Raji (cell line): Measurements from ENCODE around the gene NRG2.

Source experiments
- POLR2A ChIP-seq: IDR thresholded peaks from 2 replicates; pipeline ENCODE4 v1.6.1; 2011; ENCODE audit warnings: low read depth, low read length, control low read depth; ENCODE audit not compliant: insufficient read depth

Gene NRG2

DNA sequence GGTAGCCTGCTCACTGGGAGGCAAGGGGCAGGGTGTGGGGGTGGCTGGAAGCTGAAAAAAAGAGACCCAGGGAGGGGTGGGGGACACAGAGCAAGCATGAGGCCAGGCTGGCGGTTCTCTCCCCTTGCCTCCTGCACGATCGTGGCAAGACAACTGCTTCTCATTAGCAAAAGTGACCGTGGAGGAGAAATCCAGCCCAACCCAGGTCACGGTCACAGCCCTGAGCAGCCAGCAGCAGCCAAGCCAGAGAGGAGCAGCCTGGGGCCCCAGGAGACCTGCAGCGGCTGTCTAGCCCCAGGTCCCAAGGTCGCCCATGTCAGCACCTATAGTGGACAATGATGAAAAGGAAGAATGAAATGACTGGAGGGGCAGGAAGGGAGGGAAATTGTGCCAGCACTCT lies 89.1 kb downstream of the NRG2 start:
- no peak for TF ChIP-seq POLR2A

DNA sequence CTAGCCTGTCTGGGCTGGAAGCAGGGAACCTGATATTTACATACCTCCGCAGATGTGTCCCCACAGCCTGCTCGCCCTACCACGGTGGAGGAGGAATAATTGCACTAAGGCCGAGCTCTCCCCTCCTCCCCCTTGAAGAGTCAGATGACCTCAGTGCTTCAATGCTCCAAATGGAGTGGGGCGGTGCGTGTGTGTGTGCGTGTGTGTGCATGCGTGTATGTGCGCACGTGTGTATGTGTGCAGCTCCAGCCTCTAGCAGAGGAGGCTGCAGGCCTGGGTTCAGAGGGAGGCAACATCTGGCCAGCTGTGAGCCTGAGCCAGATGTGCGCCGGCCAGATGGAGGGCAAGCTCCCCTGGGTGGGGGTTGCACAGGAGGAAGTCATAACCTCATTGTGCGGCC lies 90.5 kb downstream of the NRG2 start:
- TF ChIP-seq POLR2A: no peak

DNA sequence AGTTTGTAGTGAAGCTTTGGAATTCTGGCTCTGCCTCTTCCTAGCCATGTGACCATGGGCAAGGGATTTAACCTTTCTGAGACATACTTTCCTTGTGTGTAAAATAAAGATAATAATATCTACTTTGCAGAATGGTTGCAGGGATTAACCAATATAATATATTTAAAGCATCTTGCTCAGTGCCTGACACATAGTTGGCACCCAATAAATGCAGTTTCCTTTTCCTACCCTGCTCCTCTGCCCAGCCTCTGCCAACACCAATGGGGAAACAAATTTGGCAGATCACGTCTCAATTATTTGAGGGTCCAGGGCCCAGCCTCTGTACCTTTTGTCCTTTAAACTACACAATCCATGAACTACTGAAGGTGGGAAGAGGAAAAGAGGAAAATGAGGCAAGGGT lies 91.1 kb downstream of the NRG2 start:
- no peak for TF ChIP-seq POLR2A

DNA sequence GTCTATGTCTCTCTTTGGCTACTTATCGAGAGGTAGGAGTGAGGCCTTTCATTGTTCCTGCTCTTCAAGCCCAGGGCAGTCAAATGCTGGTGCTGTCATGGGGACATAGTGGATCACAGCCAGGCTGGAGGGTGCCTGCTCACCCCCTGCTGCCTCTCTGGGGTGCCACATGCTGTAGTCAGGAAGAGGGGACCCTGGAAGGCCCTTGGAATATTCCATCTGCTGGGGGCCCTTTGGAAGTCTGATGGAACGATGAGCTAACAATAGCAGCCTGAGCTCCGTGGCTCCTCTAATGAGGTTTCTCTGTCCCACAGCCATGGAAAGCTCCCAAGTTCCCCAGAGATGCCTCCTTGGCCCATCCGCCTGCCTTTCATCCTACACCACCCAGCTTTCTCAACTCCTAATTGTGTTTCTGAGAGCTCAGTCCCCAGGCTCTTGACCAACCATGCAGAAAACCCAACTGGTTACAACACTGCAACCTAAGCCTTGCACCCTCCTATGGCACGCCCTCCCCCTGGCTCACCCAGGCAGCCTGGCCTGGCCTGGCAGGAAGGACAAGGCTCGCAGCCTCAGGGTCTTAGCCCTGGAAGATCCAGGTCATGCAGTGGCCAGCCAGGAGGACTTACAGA lies 91.7 kb downstream of the NRG2 start:
- no peak for TF ChIP-seq POLR2A

DNA sequence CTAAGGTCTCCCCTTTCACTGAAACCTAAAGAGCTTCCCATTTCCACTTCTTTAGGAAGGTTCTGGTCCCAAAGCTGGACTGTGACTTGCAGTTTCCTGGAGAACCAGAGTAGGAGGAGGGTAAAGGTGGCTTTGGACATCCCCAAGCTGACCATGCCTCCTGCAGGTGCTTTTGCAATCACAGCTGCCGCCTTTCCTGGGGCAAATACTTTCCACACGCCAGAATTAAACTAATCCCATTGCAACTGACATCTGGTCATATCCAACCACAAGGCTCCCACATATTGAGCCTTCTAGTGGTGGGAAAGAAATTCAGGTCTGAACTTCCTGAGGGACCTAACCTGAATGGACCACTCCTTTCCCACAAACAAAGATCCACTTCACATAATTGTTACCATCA lies 92.7 kb downstream of the NRG2 start:
- TF ChIP-seq POLR2A: no peak

DNA sequence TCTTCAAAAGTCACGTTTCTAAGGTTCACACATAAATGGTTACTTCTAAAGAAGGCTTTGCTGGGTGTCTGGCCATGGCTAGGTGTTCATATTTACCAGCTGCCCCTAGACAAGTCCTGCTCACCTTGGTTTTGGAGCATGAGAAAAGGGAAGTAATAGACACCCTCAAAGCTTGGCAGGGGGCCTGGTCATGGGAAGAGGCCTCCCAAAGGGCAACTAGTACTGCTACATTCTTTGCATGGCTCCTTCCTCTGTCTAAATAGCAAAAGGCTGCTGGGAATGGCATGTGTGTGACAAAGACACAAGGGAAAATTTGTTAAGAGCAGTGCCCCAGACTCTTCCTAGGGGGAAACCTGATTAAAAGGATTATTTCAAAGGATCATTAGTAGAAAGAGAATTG lies 93.4 kb downstream of the NRG2 start:
- TF ChIP-seq POLR2A: no peak

DNA sequence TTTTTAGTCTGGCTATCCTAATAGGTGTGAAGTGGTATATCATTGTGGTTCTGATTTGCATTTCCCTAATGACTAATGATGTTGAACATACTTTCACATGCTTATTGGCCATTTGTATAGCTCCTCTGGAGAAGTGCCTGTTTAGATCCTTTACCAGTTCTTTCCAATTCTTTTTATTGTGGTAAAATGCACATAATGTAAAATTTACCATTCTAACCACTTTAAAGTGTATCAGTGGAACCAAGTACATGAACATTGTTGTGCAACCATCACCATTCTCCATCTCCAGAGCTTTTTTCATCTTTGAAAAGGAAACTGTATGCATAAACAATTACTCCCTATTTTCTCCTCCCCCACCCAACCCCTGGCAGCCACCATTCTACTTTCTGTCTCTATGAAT lies 95.4 kb downstream of the NRG2 start:
- no peak for TF ChIP-seq POLR2A

DNA sequence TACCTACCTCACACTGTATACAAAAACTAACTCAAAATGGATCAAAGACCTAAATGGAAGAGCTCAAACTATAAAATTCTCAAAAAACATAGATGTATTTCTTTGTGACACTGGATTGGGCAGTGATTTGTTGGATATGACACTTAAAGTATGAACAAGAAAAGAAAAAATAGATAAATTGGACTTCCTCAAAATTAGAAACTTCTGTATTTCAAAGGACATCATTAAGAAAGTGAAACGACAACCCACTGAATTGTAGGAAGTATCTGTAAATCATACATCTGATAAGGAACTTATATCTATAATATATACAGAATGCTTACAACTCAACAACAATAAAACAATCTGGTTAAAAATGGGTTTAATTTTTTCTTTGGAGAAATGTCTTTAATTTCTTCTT lies 96.7 kb downstream of the NRG2 start:
- TF ChIP-seq POLR2A: no peak

DNA sequence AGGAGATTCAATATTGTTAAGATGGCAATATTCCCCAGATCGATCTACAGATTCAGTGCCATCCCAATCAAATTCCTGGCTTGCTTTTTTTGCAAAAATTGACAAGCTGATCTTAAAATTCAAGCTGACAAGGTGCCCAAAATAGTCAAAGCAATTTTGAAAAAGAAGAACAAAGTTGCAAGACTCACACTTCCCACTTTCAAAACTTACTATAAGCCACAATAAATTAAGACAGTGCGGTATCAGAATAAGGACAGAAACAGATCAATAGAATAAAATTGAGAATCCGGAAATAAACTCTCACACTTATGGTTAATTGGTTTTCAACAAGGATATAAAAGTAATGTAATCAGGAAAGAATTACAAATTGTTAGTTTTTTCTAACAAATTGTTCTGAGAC lies 97.1 kb downstream of the NRG2 start:
- TF ChIP-seq POLR2A: no peak

DNA sequence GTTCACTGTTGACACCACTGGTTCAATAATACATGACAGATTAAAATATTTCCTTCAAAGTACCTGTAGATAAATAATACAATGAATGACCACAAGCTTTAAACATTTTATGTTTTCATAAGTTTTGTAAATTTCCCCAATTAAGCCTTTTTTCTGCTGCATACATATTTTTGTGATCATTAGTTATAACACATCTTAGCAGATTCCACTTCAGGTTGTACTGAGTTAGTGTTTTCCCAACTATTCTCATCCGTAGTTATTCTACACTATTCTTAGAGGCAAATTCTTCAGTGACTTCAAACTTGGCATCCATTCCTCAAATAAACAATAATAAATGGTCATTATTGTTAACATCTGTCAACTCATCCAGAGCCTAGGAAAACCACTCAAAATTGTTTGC lies 100.9 kb downstream of the NRG2 start:
- no peak for TF ChIP-seq POLR2A

DNA sequence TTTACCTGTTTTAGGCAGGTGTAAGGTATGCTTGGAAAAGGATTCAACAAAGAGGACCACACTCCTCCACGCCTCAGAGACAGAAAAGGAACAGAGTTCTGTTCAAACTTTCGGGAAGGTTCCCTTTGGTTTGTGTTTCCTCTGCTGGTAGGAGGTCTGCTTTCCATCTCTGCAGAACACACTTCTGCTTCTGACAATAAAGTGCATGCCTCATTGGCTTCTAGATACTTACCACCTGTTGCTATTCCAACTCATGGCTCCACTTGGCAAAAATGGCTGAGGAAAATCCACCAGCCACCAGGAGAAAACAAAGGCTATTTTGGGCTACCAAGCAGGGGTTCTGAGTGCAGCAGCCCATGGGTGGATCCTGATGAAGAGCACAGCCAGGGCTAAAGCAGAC lies 112.7 kb downstream of the NRG2 start:
- no peak for TF ChIP-seq POLR2A

DNA sequence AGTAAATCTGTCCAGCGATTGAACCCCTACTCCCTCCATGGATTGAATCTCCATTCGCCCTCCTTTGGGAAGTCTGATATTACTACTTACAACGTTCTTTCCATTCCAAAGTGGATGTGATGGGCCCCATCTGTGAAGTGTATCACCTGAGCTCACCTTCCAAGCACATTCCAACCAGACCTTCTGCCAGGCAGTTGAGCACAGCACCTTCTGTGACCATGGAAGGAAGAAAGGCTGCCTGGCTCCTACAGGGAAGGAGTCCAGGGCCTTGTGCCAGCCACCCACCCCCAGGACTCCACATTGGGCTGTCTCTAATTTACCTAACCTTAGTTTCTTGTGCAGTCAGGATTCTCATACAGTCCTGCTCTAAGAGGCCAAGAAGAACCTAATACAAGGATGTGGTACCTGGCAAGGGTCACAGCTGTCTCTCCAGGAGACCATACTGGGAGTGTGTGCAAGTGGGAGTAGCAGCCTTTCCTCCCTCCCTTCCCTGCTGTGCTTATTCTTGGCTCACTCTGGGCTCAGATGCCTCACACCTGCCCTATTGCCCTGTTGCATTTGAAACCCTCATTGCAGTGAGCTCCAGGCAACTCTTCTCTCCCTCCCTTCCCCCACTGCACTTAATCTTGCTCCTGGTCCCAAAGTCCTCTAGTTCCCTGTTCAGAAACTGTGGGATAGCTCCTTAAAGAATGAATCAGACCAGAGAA lies 116.1 kb downstream of the NRG2 start:
- no peak for TF ChIP-seq POLR2A

DNA sequence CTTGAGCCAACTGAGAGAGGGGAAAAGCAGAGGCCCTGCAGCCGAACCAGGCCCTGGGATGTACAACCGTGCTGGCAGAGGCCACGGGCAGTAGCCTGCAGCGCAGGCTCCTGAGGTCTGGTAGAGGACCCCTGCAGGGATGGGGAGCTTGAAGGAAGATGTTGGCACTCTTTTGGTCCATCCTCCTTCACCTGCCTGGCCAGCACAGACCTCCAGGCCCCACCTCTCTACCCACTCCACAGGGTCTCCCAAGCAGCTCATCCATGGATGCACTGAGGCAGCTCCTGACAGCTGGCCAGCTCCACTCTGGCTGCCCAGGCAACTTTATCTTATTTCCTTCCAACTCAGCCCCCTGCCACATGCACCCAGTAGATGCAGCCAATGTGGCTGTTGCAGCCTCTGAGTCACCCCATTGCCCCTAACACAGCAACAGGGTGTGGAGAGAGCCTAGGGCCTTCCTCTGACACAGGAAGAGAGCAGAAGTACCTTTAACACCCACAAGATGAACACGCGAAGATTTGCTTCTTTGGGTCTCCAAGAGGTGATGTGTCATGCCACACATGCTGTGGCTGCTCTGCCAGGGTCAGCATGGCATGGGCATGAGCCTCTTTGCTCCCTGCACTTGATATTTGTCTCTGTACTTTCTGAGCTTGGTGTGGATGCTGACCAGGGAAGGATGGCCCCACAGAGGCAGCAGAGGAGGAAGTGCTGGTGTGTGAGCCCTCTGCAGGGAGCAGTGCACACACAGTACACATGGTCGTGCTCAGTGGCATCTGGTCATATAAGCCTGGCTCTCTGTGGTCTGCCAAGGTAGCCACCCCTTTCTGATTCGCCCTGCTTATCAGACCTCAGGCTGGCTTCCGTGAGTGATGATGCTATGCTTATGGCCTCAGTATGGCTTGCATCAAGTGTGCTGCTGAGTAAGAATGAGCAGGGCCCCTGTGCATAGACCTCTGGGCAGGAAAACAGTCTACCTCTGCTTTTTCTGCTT lies 117.2 kb downstream of the NRG2 start:
- TF ChIP-seq POLR2A: no peak

DNA sequence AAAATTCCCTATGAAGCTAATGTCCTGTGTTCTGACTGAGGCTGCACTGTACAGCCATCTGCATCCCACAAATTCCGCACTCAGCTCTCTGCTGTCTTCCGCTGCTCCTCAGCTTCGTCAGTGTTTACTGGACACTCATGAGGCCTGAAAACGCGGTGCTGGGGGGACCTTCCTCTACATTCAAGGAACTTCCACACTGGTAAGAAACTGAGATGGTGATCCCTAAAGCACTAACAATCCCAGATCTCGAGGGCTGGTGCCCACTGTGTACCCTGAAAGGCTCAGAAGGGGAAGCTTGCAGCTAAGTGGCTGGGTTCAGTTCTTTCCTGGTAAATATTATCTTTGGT lies 117.9 kb downstream of the NRG2 start:
- TF ChIP-seq POLR2A: no peak

DNA sequence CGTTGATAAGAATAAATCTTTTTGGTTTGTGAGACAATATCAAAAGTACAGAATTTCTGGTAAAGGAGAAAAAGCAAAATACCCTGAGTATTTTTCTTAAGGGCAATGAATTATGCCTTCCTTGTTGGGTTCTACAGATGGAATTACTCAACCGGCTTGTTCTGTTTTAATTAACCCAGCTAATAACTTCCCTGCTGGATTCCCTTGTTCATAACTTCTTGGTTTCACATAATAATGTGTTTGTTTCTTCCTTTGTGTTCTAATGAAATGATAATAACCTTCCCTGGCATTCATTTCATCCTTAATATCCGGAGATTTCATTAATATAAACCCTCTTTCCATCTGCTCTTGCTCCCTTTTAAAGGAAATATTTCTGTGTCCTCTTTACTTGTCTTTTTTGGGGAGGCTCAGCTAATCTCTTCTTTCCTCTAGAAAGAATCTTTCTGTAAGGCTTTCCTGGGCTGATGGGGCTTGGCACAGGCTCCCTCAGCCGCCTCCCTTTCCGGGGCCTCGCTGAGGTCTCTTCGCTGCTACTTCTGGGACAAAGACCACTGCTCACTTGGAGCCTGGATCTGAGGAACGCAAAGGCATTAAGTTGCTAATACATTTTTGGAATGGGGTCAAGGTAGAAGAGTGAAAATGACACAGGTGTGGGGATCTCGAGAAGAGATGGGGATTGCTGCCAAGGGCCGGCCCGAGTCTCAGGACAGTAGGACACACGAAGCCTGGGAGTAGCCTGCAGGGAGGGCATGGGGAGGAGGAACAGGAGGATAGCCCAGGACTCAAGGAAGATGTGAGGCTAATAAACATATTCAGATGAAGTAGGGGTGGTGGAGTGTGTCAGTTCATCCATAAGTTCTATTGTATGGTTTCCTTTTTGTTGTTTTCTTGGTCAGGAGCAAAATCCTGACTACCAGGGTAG lies 118.5 kb downstream of the NRG2 start:
- TF ChIP-seq POLR2A: no peak
